Endothelial cell (in vitro differentiated cells): ENCODE results near the gene GDI1. TPM values are rescaled to one million over a fixed set of nuclear protein-coding genes. Genes with fewer than 3 reads are reported as not detected.

Experiments
- DNase-seq: peaks from one replicate; pipeline ENCODE4 v3.0.0; 2021; ENCODE audit warnings: low spot score
- H3K27ac Mint-ChIP-seq: one replicate; pipeline ENCODE4 v1.8.0; 2021; ENCODE audit warnings: mixed read lengths, inconsistent platforms; ENCODE audit not compliant: unreplicated experiment
- H3K27me3 Mint-ChIP-seq: one replicate; pipeline ENCODE4 v1.8.0; 2021; ENCODE audit warnings: mild to moderate bottlenecking, moderate library complexity, mixed read lengths, inconsistent platforms; ENCODE audit not compliant: unreplicated experiment
- H3K36me3 Mint-ChIP-seq: one replicate; pipeline ENCODE4 v1.8.0; 2021; ENCODE audit warnings: mild to moderate bottlenecking, low read depth, mixed read lengths, inconsistent platforms; ENCODE audit not compliant: unreplicated experiment
- H3K4me1 Mint-ChIP-seq: one replicate; pipeline ENCODE4 v1.8.0; 2021; ENCODE audit warnings: mild to moderate bottlenecking, mixed read lengths, inconsistent platforms; ENCODE audit not compliant: unreplicated experiment
- H3K4me3 Mint-ChIP-seq: one replicate; pipeline ENCODE4 v1.8.0; 2021; ENCODE audit warnings: mild to moderate bottlenecking, mixed read lengths, inconsistent platforms; ENCODE audit not compliant: unreplicated experiment
- H3K9me3 Mint-ChIP-seq: one replicate; pipeline ENCODE4 v1.8.0; 2021; ENCODE audit warnings: mixed read lengths, inconsistent platforms; ENCODE audit not compliant: unreplicated experiment
- total RNA-seq: library from RNA; stranded (reverse); fragmentation: NEBNext Ultra II Directional; extraction: Animal tissue kit (Norgen Biotek cat#: 25700); gene quantifications from one replicate; pipeline ENCODE4 v1.2.1, GENCODE V29; 2021; ENCODE audit not compliant: unreplicated experiment
- TF ChIP-seq, protein P1 (sequence below): fragments of 200-600 bp; sonication (generic); IDR thresholded peaks from one replicate; pipeline ENCODE4 v1.5.0; 2021; ENCODE audit warnings: antibody characterized with exemption; ENCODE audit not compliant: unreplicated experiment

The GDI1 gene
- total RNA-seq, 1 donor from 2014 or later = 157 TPM

- TF ChIP-seq, protein P1, sequence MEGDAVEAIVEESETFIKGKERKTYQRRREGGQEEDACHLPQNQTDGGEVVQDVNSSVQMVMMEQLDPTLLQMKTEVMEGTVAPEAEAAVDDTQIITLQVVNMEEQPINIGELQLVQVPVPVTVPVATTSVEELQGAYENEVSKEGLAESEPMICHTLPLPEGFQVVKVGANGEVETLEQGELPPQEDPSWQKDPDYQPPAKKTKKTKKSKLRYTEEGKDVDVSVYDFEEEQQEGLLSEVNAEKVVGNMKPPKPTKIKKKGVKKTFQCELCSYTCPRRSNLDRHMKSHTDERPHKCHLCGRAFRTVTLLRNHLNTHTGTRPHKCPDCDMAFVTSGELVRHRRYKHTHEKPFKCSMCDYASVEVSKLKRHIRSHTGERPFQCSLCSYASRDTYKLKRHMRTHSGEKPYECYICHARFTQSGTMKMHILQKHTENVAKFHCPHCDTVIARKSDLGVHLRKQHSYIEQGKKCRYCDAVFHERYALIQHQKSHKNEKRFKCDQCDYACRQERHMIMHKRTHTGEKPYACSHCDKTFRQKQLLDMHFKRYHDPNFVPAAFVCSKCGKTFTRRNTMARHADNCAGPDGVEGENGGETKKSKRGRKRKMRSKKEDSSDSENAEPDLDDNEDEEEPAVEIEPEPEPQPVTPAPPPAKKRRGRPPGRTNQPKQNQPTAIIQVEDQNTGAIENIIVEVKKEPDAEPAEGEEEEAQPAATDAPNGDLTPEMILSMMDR = no peak
- Mint-ChIP-seq H3K27ac (no peak overlapping the region), H3K4me1 (no peaks in the 10 kb centered on the region), H3K27me3 (peaks cover 1% of the 10 kb centered on the region), H3K9me3 (no peaks in the 10 kb centered on the region), H3K4me3 (no peak overlapping the region), H3K36me3 (no peaks in the 10 kb centered on the region)
- DNase-seq = no peak
Observed at GRCh38 chrX:154449618-154450017, 12.7 kb downstream of the GDI1 start.

DNA sequence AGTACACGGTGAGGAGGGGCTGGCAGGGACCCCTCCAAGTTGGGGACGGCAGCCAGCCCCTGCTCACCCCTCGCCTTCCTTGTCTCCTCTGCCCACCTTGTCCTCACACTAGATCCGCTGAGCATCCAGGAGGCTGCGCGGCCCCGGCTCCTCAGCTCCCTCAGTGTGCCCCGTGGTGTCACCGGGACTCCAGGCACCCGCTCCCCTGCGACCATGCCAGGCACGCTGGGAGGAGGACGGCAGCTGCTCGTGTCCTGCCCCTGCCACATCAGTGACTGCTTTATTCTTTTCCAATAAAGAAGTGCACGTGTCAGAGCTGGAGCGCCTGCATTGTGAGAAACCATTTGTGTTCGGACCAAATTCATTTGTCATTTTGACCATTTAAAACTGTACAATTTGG lies 13.4 kb downstream of the GDI1 start:
- Mint-ChIP-seq H3K4me1 (no peaks in the 10 kb centered on the region), H3K36me3 (no peaks in the 10 kb centered on the region), H3K4me3 (no peak overlapping the region), H3K27ac (no peak overlapping the region), H3K27me3 (peaks cover 1% of the 10 kb centered on the region), H3K9me3 (no peaks in the 10 kb centered on the region)
- TF ChIP-seq, protein P1 = no peak
- no peak for DNase-seq

GRCh38 chrX:154452823-154453222 lies 15.9 kb downstream of the GDI1 start:
- TF ChIP-seq, protein P1 = no peak
- Mint-ChIP-seq H3K36me3 (peaks cover 4% of the 10 kb centered on the region), H3K9me3 (no peaks in the 10 kb centered on the region), H3K4me3 (no peak overlapping the region), H3K4me1 (peaks cover 3% of the 10 kb centered on the region), H3K27ac (no peak overlapping the region), H3K27me3 (peaks cover 4% of the 10 kb centered on the region)
- DNase-seq = no peak

DNA sequence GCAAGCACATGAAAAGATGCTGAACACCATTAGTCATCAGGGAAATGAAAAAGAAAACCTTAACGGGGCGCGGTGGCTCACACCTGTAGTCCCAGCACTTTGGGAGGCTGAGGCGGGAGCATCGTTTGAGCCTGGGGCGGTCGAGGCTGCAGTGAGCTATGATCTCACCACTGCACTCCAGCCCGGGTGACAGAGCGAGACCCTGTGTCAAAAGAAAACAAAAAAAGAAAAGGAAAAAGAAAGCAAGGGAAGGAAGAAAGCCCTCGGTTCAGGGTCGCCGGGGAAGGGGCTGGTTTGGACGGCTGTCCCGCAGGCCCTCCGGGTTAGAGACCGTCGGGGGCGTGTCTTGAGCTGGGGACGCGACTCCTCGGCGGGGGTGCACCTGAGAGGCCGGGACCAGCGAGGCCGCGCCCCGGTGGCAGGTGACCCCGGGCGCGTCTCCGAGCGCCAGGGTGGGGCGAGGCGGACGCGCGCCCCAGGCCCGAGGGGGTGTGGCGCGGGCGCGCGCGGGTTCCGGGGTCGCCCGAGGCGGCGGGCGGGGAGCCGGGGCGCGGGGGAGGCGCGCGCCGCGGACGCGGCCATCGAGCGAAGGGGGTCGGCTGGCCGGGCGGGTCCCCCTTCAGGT lies 20.6 kb downstream of the GDI1 start:
- Mint-ChIP-seq H3K4me3 (peak overlapping the region; percentile 95), H3K27ac (peak overlapping the region; percentile 70), H3K4me1 (peaks cover 3% of the 10 kb centered on the region), H3K9me3 (no peaks in the 10 kb centered on the region), H3K27me3 (peaks cover 2% of the 10 kb centered on the region), H3K36me3 (peaks cover 4% of the 10 kb centered on the region)
- no peak for DNase-seq
- TF ChIP-seq, protein P1 = no peak

GRCh38 chrX:154458116-154458953 lies 21.4 kb downstream of the GDI1 start, which contains the start of gene PLXNA3:
Gene PLXNA3, plus strand, starts transcription at chrX:154458281. Its CDS starts 1,903 bp downstream, at chrX:154460184.
- Mint-ChIP-seq H3K27ac (peak within 1 kb of the TSS; percentile 70), H3K4me1 (peaks cover 3% of the 10 kb centered on the region), H3K4me3 (peak within 1 kb of the TSS; percentile 95), H3K36me3 (peaks cover 9% of the 10 kb centered on the region), H3K27me3 (peaks cover 2% of the 10 kb centered on the region), H3K9me3 (no peaks in the 10 kb centered on the region)
- TF ChIP-seq, protein P1 = no peak
- DNase-seq = peak; percentile 50
